ENCODE results near the gene SMYD4.

GRCh38 chr17:1759529-1759928 lies 70.2 kb downstream of the SMYD4 start:
- TF ChIP-seq CTCF (conservative IDR thresholded peaks at IDR 0.05; ENCODE audit: low read depth, low read length): no peak
- TF ChIP-seq EZH2 (IDR thresholded peaks at IDR 0.05; ENCODE audit: borderline replicate concordance, low read depth, low read length, poor library complexity, severe bottlenecking): no peak
